PFSK-1 (cell line): ENCODE results near the gene KIAA1549.

ENCODE experiments used
- POLR2AphosphoS5 ChIP-seq: IDR thresholded peaks from 2 replicates; pipeline ENCODE4 v1.6.1; 2012; ENCODE audit warnings: low read depth, mild to moderate bottlenecking, control low read depth, low read length, moderate library complexity
- SIN3A ChIP-seq: IDR thresholded peaks from 2 replicates; pipeline ENCODE4 v1.6.1; 2012; ENCODE audit warnings: mild to moderate bottlenecking, low read length, moderate library complexity, borderline replicate concordance; ENCODE audit not compliant: insufficient read depth
- TAF1 ChIP-seq: IDR thresholded peaks from 2 replicates; pipeline ENCODE4 v1.6.1; 2012; ENCODE audit warnings: low read length, control low read depth, borderline replicate concordance; ENCODE audit not compliant: insufficient read depth

- no peak for TF ChIP-seq SIN3A
- TF ChIP-seq TAF1: no peak
- TF ChIP-seq POLR2AphosphoS5: no peak
Observed at GRCh38 chr7:138934861-138935260, 46.3 kb downstream of the KIAA1549 start.
